C4-2B (cell line): ENCODE measurements around the gene MAN2B2.
A peak's percentile ranks its signal among the peaks of the same experiment; 100 is the strongest.

ENCODE experiments used
- H3K27ac ChIP-seq: fragments of 450-650 bp; 2 replicates; pipeline ENCODE4 v1.5.1; 2017
- ZFX ChIP-seq: fragments of 450-650 bp; IDR thresholded peaks from 2 replicates; pipeline ENCODE4 v1.6.1; 2017
- TF ChIP-seq, protein P1 (sequence below): fragments of 450-650 bp; conservative IDR thresholded peaks from 2 replicates; pipeline ENCODE4 v1.5.1; 2017; ENCODE audit warnings: mild to moderate bottlenecking

Gene MAN2B2

DNA sequence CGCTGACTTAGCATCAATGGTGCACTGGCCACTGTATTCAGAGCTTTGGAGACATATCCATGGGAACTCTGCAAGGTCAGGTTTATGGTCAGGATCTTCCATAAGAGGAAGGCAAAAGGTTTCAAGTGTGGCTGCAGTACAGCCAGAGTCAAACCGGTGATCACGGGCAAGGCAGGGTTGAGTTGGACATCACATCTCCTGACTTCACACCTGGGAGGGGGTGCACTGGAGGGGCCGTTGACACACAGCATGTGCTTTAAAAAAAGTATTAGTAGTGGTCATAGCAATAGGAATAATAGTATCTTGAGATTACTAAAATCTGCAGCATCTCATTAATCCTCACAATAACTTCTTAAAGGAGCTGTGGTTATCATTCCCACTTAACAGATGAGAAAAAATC lies 28.9 kb upstream of the MAN2B2 start:
- no peak for TF ChIP-seq ZFX
- TF ChIP-seq, protein P1, sequence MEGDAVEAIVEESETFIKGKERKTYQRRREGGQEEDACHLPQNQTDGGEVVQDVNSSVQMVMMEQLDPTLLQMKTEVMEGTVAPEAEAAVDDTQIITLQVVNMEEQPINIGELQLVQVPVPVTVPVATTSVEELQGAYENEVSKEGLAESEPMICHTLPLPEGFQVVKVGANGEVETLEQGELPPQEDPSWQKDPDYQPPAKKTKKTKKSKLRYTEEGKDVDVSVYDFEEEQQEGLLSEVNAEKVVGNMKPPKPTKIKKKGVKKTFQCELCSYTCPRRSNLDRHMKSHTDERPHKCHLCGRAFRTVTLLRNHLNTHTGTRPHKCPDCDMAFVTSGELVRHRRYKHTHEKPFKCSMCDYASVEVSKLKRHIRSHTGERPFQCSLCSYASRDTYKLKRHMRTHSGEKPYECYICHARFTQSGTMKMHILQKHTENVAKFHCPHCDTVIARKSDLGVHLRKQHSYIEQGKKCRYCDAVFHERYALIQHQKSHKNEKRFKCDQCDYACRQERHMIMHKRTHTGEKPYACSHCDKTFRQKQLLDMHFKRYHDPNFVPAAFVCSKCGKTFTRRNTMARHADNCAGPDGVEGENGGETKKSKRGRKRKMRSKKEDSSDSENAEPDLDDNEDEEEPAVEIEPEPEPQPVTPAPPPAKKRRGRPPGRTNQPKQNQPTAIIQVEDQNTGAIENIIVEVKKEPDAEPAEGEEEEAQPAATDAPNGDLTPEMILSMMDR, result no peak

DNA sequence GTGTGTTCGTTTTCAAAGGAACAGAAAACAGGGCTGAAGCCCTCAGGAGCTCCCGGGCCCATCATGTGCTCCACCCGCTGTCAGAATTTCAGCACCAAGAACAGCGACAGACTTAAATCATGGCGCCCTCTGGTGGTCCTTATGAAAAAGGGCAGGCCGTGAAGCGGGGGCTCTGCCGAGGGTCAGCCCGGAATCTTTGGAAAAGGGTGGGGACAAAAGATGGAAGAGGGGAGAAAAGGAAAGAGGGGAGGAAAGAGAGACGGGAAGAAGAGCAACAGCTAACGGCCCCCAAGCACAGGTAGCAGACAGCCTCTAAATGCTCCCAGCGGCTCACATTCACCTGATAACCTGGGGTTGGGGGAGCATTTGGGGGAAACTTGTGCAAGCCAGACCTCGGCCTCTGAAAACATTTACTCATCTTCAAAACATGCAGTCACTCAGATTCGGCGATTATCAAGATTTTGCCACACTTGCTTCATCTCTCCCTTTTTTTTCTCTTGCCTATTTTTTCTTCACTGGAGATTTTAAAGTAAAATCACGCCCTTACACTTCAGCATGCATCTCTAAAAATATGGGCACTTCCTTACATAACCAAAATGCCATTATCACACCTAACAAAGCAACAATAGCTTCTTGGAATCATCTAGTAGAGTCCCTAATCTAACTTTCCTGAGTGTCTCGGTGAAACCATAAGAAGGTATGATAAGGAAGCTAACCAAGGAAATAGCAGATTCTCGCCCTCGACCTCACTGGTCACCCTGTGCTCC lies 28.1 kb upstream of the MAN2B2 start:
- TF ChIP-seq, protein P1, result peak; percentile 90
- no peak for TF ChIP-seq ZFX
- H3K27ac ChIP-seq, result no peak overlapping the region

More for the DNA sequence above, 28.9 kb upstream of the MAN2B2 start:
- H3K27ac ChIP-seq, result no peak overlapping the region

DNA sequence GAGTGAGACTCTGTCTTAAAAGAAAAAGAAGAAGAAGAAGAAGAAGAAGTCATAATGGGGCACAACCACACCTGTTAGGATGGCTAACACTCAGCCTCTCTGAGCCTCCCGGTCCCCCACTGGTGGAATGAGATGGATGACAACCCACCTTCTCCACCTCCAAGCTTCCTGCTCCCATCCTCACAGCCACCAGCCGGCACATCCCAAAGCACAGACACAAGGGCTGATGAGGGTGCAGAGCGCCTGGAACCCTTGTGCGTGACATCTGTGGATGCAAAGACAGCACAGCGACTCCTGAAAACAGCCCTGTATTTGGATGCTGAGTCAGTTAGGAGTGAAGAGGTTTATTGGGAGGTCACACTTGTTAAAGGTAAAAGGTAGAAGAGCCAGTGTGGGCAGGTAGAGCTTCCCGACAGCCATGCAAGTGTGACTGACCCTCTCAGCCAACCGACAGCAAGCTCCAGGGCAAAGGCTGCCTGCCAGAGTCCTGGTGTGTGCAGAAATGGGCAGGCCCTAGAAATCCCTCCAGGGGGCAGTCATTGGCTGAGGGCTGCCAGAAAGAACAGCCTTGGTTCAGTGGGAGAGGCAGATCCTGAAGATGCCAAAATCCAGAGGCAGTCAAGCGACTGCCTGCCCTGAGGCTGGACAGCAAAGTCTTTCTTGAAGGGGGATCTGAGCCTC lies 26.6 kb upstream of the MAN2B2 start:
- TF ChIP-seq ZFX, result no peak
- TF ChIP-seq, protein P1, result peak; percentile 43
- H3K27ac ChIP-seq, result no peak overlapping the region

DNA sequence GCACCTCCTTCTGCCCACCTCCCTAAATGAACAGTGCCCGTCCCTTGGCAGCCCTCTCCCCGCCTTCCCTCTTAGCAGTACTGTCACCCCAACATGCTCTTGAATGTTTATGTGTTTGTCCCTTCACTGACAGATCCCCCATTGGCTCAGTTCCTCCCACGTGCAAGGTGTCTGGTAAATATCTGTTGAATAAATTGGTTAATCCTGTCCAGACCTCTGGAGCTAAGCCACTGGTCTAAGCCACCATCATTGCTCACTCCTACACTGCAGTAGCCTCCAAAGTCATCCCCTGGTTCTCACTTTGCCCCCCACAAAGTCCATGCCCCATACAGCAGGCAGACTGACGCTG lies 26.1 kb upstream of the MAN2B2 start:
- no peak overlapping the region for H3K27ac ChIP-seq
- TF ChIP-seq ZFX, result no peak
- TF ChIP-seq, protein P1, result peak; percentile 22; the same call in 1 of the 2 replicates

DNA sequence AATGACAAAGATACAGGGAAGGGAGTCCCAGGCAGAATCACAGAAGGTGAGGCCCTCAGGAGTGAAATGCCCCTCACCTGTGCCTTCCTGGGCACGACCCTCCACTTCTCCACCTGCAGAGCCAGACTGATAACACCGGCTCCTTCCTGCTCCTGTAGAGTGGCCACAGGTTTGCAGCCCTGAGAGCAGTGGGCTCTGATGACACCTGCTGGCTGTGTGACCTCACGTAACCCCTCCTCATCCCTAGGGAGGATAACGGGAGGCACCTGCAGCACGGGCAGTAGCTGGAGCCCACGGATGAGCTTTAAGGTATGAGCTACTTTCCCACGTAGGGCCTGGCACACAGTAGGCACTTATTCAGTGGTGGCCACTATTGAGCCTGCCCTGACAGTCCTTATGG lies 25.5 kb upstream of the MAN2B2 start:
- H3K27ac ChIP-seq, result no peak overlapping the region

DNA sequence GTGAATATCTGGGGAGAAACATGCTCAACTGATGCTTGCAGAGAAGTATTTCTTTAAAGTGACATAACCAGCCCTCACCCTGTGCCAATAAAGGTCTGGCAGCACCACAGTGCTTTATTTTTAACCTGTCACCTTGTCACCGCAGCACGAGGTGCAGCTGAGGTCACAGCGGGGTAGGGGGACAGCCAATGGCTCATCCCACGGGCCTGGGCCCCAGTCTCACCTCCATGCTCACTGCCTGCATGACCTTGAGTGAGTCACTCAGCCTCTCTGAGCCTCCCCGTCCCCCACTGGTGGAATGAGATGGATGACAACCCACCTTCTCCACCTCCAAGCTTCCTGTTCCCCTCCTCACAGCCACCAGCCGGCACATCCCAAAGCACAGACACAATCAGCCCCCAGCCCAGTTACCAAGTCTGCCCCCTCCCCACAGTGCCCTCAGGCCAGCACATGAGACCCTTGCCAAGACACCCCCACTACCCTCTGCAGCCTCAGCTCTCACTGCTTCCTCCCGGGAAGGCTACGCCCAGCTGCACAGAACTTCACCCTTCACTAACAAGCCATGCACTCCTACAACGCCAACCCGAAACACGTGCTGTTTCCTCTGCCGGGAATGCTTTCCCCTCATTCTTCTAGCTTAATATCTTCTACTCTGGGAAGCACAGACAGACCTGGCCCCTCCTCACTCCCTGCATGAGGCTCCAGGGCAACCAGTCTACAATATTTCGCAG lies 24.9 kb upstream of the MAN2B2 start:
- no peak overlapping the region for H3K27ac ChIP-seq
- TF ChIP-seq ZFX, result no peak
- TF ChIP-seq, protein P1, result no peak

More for the DNA sequence above, 25.5 kb upstream of the MAN2B2 start:
- TF ChIP-seq, protein P1, result no peak
- no peak for TF ChIP-seq ZFX

DNA sequence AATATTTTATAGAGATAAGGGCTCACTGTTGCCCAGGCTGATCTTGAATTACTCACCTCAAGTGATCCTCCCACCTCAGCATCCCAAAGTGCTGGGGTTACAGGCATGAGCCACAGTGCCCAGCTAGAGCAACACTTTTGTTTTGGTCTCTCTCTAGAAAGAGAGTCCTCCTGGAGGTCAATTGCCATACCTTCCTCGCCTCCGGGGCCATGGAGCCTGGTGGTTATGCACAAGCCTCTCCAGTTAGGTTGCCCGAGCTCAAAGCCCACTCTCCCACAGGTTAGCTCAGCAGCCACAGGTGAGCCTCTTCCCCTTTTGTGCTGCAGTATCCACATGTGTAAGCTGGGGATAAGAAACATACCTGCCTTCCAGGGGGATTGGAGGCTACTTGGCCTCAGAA lies 24.2 kb upstream of the MAN2B2 start:
- no peak overlapping the region for H3K27ac ChIP-seq
- TF ChIP-seq, protein P1, result no peak
- no peak for TF ChIP-seq ZFX
